HG02798 (cell line): ENCODE data around the gene SEC31A.
A peak's percentile ranks its signal among the peaks of the same experiment; 100 is the strongest.
"Not testable (repeated sequence)": the region's sequence is repeated elsewhere in the genome, so short reads cannot be mapped to it uniquely, and the experiment has no call there.

Source experiments
- ATAC-seq: cut with Tn5 transposase; IDR thresholded peaks from one replicate; pipeline ENCODE4 v1.9.1; 2021; ENCODE audit warnings: mild to moderate bottlenecking; ENCODE audit not compliant: unreplicated experiment, poor library complexity

SEC31A gene

GRCh38 chr4:82850684-82851083 is 40.3 kb downstream of the SEC31A start:
- ATAC-seq, result no peak

- ATAC-seq, result no peak
Measured at GRCh38 chr4:82848706-82849105, 42.2 kb downstream of the SEC31A start.

GRCh38 chr4:82842593-82842992 is 48.4 kb downstream of the SEC31A start:
- ATAC-seq, result no peak

GRCh38 chr4:82839624-82840023 is 51.3 kb downstream of the SEC31A start:
- ATAC-seq, result no peak

DNA sequence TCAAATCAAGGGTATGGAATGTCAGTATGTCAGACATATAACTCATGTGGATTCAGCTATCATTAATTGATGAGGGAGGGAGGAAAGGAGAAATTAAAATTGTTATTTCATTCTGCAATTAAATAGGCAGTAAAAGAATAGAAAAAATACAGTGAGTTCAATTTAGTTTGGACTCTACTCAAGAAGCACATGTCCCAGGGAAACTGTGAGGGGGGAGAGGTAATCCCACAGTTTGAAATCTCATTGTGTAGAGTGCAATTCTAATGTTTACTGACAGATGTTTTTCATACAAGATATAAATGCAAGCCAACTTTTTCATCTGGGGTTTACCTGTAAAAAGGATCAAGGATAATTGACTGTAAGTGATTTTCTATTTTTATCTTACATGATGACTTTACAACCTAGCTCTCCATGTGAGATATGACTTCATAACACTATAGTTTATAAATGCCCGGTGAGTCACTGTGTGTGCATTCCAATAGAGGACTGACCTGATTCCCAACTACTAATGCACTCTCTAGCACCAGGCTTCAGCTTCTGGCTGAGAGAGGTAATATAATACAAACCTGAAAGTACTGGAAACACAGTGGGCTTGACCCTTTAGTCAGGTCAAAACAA is 57.1 kb downstream of the SEC31A start:
- ATAC-seq, result no peak

- not testable (repeated sequence) for ATAC-seq
Measured at GRCh38 chr4:82833060-82833459, 57.9 kb downstream of the SEC31A start.

- ATAC-seq, result no peak
Measured at GRCh38 chr4:82825425-82825824, 65.5 kb downstream of the SEC31A start.

- ATAC-seq, result no peak
Measured at GRCh38 chr4:82823062-82823461, 67.9 kb downstream of the SEC31A start.

DNA sequence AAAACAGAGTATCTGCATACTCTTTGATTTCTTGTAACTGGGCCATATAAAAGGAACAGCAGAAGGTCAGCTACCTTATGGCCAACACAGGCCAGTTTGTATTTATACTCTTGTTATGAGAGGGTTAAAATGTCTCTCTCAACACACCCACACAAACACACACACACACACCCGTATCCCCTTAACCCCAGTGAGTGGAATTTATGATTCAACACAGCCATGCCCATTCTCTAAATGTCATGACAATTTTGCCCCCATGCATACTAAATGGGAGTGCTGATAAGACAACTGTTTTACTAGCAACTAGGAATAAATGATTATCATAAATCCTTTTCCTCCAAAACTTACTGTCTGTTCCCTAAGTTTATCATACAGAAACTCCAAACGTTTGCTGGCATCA is 70.3 kb downstream of the SEC31A start:
- ATAC-seq, result no peak

DNA sequence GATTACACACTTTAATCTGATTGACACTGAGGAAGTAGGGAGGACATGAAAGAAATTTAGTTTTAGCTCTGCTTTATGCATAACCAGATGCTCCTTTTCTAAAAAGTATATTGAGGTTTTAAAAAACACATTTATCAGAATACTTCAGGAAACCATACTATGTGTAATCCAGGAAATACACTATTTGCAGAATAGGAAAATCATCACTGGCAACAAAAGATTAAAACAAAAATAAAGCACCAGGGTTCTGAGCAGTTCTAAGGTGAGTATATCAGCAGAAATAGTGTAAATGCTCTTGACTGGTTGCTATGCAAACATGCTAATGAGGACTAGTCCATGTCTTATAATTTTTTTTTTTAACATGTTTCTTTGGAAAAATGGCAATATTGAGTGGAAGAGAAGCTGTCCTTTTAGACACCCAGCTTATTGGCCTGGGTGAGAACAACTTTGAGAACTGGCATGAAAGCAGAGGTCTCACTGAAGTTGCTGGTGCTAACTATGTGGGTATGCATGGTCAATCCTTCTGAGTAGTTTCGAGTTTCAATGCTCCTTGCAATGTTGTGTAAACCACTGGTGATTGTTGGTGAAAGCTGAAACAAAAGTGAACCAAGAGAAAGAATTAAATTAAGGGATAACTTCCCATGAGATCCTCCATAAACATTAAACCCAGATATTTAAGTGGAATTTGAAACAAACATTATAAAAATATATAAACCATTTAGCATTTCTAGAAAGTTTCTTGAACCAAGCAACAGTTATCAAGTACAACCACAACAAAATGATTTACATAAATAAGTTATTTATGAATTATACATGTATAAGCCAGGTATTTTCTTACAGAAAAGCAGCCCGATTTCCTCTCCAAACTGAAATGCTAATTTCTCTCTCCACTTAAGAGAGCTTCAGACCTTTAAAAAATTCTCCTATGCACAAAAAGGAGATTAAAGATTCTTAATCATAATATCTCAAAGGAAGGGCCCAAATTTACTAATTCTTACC is 72.0 kb downstream of the SEC31A start:
- ATAC-seq, result peak; percentile 58

GRCh38 chr4:82816874-82817273 is 74.1 kb downstream of the SEC31A start:
- not testable (repeated sequence) for ATAC-seq

DNA sequence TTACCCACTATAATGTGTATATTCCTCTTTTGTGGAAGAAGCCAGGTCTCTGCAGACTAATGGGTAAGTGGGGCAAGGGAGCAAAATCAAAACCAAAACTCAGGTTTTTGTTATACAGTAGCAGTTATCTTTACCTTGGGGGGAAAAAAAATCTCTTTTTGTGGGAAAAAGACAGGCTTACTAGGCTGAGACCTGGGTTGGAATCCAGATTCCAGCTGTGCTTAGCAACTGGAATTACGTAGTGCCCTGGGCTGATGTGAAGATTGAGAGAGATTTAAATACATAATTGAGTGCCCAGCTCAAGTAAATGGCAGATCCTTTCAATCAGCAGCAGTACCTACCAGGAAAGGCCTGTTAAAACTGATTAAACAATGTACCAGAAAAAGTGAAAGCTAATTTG is 76.9 kb downstream of the SEC31A start:
- ATAC-seq, result no peak

- ATAC-seq, result no peak
Measured at GRCh38 chr4:82811838-82812341, 79.1 kb downstream of the SEC31A start.

DNA sequence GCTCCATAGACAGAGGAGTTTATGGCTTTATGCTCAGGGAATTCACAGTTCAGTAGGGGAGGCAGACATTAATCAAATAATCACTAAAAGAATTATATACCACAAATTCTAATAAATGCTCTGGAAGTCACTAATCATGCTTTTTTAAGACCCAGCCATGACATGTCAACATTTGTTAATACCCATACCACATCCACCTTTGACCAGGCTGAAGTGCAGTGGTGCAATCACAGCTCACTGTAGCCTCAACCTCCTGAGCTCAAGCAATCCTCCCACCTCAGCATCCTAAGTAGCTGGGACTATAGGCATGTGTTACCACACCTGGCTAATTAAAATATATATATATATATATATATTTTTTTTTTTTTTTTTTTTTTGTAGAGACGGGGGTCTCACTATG is 79.6 kb downstream of the SEC31A start:
- no peak for ATAC-seq

DNA sequence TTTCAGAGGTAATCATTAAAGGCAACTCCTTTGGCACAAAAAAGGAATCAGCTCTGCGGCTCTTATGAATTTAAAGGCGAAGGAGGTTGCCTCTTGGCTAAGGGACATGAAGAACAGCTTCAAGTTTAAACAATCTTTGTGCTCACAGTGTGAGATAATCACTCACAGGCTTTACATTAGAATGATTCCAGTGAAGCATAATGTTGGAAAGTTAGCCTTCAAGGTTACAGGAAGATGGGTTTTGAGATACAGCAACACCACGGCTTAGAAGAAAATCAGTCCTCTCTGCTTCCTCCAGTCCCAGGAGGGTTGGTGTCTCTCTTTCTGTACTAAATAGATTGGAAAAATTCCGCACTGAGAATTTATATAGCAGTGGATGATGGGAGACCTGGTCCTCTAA is 80.8 kb downstream of the SEC31A start:
- no peak for ATAC-seq

- ATAC-seq, result no peak
Measured at GRCh38 chr4:82809619-82810018, 81.3 kb downstream of the SEC31A start.

DNA sequence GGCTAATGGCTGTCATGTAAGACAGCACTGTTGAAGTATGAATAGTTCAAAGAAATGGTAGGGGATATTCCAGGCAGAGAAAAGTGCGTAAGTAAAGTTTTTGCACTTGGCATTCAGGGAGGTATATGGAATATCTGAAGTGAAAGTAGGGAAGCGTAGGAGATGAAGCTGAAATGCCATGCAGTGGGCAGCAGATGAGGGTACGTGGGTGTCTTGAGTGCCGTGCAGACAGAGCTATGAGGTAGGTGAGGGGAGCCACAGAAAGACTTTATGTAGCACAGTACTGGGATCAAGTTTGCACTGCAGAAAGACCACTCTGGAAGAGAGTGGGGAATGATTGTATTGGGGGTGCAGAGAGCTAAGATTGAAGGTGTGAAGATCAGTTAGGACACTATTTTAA is 87.2 kb downstream of the SEC31A start:
- no peak for ATAC-seq

GRCh38 chr4:82802911-82803310 is 88.0 kb downstream of the SEC31A start:
- no peak for ATAC-seq

DNA sequence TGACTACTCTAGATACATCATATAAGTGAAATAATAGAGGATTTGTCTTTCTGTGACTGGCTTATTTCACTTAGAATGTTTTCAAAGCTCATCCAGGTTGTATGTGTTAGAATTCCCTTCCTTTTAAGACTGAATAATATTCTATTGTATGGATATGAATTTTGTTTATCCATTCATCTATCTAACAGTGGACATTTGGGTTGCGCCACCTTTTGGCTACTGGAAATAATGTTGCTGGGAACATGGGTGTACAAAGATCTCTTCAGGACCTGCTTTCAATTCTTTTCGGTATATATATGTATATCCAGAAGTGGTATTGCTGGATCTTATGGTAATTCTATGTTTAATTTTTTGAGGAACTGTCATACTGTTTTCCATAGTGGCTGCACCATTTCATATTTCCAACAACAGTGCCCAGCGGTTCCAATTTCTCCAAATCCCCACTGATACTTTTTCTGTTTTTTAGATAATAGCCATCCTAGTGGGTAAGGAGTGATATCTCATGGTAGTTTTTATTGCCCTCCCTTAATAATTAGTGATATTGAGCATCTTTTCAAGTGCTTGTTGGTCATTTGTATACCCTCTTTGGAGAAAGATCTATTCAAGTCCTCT is 88.9 kb downstream of the SEC31A start:
- no peak for ATAC-seq

DNA sequence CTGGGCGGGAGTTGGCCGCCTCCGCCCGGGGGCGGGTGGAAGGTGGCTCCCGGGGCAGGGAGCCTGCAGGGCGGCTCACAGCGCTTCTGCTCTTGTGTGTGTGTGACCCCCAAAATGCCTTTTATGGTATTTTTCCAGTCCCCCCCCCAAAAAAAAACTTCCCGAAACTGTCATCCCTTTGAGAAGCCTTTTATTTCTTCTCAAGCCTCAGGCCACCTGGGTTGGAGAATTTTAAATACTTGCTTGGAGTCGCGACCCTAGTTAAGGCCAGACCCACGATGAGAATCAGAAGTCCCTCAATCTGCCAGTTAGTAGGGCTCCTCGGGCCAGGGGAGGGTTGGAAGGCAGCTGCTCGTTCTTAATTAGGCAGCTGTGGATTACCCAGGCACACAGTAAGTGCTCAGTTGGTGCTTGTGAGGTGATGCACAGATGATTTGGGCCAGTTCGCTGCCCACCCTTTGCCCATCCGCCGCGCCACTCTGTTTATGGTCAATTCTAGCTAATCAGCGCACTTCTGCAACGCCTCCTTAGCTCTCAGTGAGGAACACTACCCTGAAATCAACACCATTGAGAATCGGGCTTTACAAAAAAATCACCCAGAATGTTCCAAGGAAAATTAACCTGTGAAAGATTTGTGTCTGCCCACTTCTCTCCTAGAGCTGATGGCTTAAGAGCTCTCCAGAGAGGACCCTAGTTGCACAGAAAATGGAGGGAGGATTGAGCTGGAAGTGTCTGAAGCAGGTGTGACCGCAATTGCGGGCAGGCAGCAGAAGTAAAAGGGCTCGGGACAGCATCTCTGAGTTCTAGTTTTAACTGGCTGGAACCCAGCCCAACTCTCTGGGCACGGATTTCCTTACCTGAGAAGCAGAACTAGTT is 91.7 kb downstream of the SEC31A start:
- no peak for ATAC-seq
